ENCODE data around the gene ATRX.
"Not testable (repeated sequence)": the region's sequence is repeated elsewhere in the genome, so short reads cannot be mapped to it uniquely, and the experiment has no call there.

The ATRX gene

GRCh38 chrX:77776659-77777058 is 9.4 kb downstream of the ATRX start:
- H3K27me3 ChIP-seq (ENCODE audit: control insufficient read depth, insufficient read depth, low read length), result no peaks in the 10 kb centered on the region
- no peak overlapping the region for H3K9ac ChIP-seq (ENCODE audit: low read length)
- no peaks in the 10 kb centered on the region for H3K36me3 ChIP-seq (ENCODE audit: control insufficient read depth, insufficient read depth, low read length)
- no peaks in the 10 kb centered on the region for H3K9me3 ChIP-seq (ENCODE audit: control insufficient read depth, low read length)
- no peaks in the 10 kb centered on the region for H3K4me1 ChIP-seq (ENCODE audit: control insufficient read depth, insufficient read depth, low read length)
- no peak overlapping the region for H3K4me3 ChIP-seq (ENCODE audit: low read length)

GRCh38 chrX:77771601-77772000 is 14.4 kb downstream of the ATRX start:
- Histone ChIP-seq H3K27me3 (ENCODE audit: control insufficient read depth, insufficient read depth, low read length) (no peaks in the 10 kb centered on the region), H3K36me3 (ENCODE audit: control insufficient read depth, insufficient read depth, low read length) (no peaks in the 10 kb centered on the region), H3K9ac (ENCODE audit: low read length) (no peak overlapping the region), H3K4me1 (ENCODE audit: control insufficient read depth, insufficient read depth, low read length) (no peaks in the 10 kb centered on the region), H3K9me3 (ENCODE audit: control insufficient read depth, low read length) (no peaks in the 10 kb centered on the region), H3K4me3 (ENCODE audit: low read length) (no peak overlapping the region)

- Histone ChIP-seq H3K9me3 (ENCODE audit: control insufficient read depth, low read length) (no peaks in the 10 kb centered on the region), H3K36me3 (ENCODE audit: control insufficient read depth, insufficient read depth, low read length) (no peaks in the 10 kb centered on the region), H3K4me1 (ENCODE audit: control insufficient read depth, insufficient read depth, low read length) (no peaks in the 10 kb centered on the region), H3K27me3 (ENCODE audit: control insufficient read depth, insufficient read depth, low read length) (no peaks in the 10 kb centered on the region), H3K9ac (ENCODE audit: low read length) (no peak overlapping the region), H3K4me3 (ENCODE audit: low read length) (no peak overlapping the region)
Measured at GRCh38 chrX:77768787-77769186, 17.2 kb downstream of the ATRX start.

GRCh38 chrX:77766212-77766611 is 19.8 kb downstream of the ATRX start:
- not testable (repeated sequence) for H3K4me3 ChIP-seq (ENCODE audit: low read length); H3K9ac ChIP-seq (ENCODE audit: low read length); H3K27me3 ChIP-seq (ENCODE audit: control insufficient read depth, insufficient read depth, low read length); H3K36me3 ChIP-seq (ENCODE audit: control insufficient read depth, insufficient read depth, low read length); H3K4me1 ChIP-seq (ENCODE audit: control insufficient read depth, insufficient read depth, low read length); H3K9me3 ChIP-seq (ENCODE audit: control insufficient read depth, low read length)

GRCh38 chrX:77755561-77755960 is 30.5 kb downstream of the ATRX start:
- Histone ChIP-seq H3K4me1 (ENCODE audit: control insufficient read depth, insufficient read depth, low read length) (no peaks in the 10 kb centered on the region), H3K27me3 (ENCODE audit: control insufficient read depth, insufficient read depth, low read length) (no peaks in the 10 kb centered on the region), H3K9ac (ENCODE audit: low read length) (no peak overlapping the region), H3K9me3 (ENCODE audit: control insufficient read depth, low read length) (no peaks in the 10 kb centered on the region), H3K4me3 (ENCODE audit: low read length) (no peak overlapping the region), H3K36me3 (ENCODE audit: control insufficient read depth, insufficient read depth, low read length) (no peaks in the 10 kb centered on the region)

- H3K36me3 ChIP-seq (ENCODE audit: control insufficient read depth, insufficient read depth, low read length), result not testable (repeated sequence)
Measured at GRCh38 chrX:77753942-77754341, 32.1 kb downstream of the ATRX start.

GRCh38 chrX:77749695-77750094 is 36.3 kb downstream of the ATRX start:
- Histone ChIP-seq H3K9ac (ENCODE audit: low read length) (no peak overlapping the region), H3K4me3 (ENCODE audit: low read length) (no peak overlapping the region), H3K36me3 (ENCODE audit: control insufficient read depth, insufficient read depth, low read length) (no peaks in the 10 kb centered on the region), H3K27me3 (ENCODE audit: control insufficient read depth, insufficient read depth, low read length) (no peaks in the 10 kb centered on the region), H3K4me1 (ENCODE audit: control insufficient read depth, insufficient read depth, low read length) (no peaks in the 10 kb centered on the region), H3K9me3 (ENCODE audit: control insufficient read depth, low read length) (no peaks in the 10 kb centered on the region)

More at GRCh38 chrX:77753942-77754341, 32.1 kb downstream of the ATRX start:
- H3K4me3 ChIP-seq (ENCODE audit: low read length); H3K4me1 ChIP-seq (ENCODE audit: control insufficient read depth, insufficient read depth, low read length); H3K27me3 ChIP-seq (ENCODE audit: control insufficient read depth, insufficient read depth, low read length); H3K9ac ChIP-seq (ENCODE audit: low read length); H3K9me3 ChIP-seq (ENCODE audit: control insufficient read depth, low read length): not testable (repeated sequence)

- H3K4me1 ChIP-seq (ENCODE audit: control insufficient read depth, insufficient read depth, low read length), result peaks cover 8% of the 10 kb centered on the region
- H3K27me3 ChIP-seq (ENCODE audit: control insufficient read depth, insufficient read depth, low read length), result no peaks in the 10 kb centered on the region
- no peak overlapping the region for H3K4me3 ChIP-seq (ENCODE audit: low read length)
- H3K9me3 ChIP-seq (ENCODE audit: control insufficient read depth, low read length), result no peaks in the 10 kb centered on the region
- no peak overlapping the region for H3K9ac ChIP-seq (ENCODE audit: low read length)
- no peaks in the 10 kb centered on the region for H3K36me3 ChIP-seq (ENCODE audit: control insufficient read depth, insufficient read depth, low read length)
Measured at GRCh38 chrX:77743720-77744119, 42.3 kb downstream of the ATRX start.

GRCh38 chrX:77742788-77743476 is 43.1 kb downstream of the ATRX start:
- Histone ChIP-seq H3K4me3 (ENCODE audit: low read length) (no peak overlapping the region), H3K4me1 (ENCODE audit: control insufficient read depth, insufficient read depth, low read length) (peaks cover 8% of the 10 kb centered on the region), H3K9me3 (ENCODE audit: control insufficient read depth, low read length) (no peaks in the 10 kb centered on the region), H3K27me3 (ENCODE audit: control insufficient read depth, insufficient read depth, low read length) (no peaks in the 10 kb centered on the region), H3K9ac (ENCODE audit: low read length) (no peak overlapping the region), H3K36me3 (ENCODE audit: control insufficient read depth, insufficient read depth, low read length) (no peaks in the 10 kb centered on the region)

GRCh38 chrX:77740376-77740905 is 45.6 kb downstream of the ATRX start:
- H3K27me3 ChIP-seq (ENCODE audit: control insufficient read depth, insufficient read depth, low read length), result no peaks in the 10 kb centered on the region
- H3K4me1 ChIP-seq (ENCODE audit: control insufficient read depth, insufficient read depth, low read length), result peaks cover 8% of the 10 kb centered on the region
- H3K9ac ChIP-seq (ENCODE audit: low read length), result no peak overlapping the region
- no peaks in the 10 kb centered on the region for H3K36me3 ChIP-seq (ENCODE audit: control insufficient read depth, insufficient read depth, low read length)
- H3K9me3 ChIP-seq (ENCODE audit: control insufficient read depth, low read length), result no peaks in the 10 kb centered on the region
- H3K4me3 ChIP-seq (ENCODE audit: low read length), result no peak overlapping the region

- no peaks in the 10 kb centered on the region for H3K36me3 ChIP-seq (ENCODE audit: control insufficient read depth, insufficient read depth, low read length)
Measured at GRCh38 chrX:77733342-77733741, 52.7 kb downstream of the ATRX start.

GRCh38 chrX:77731821-77732419 is 54.1 kb downstream of the ATRX start:
- Histone ChIP-seq H3K27me3 (ENCODE audit: control insufficient read depth, insufficient read depth, low read length) (no peaks in the 10 kb centered on the region), H3K36me3 (ENCODE audit: control insufficient read depth, insufficient read depth, low read length) (no peaks in the 10 kb centered on the region), H3K9me3 (ENCODE audit: control insufficient read depth, low read length) (no peaks in the 10 kb centered on the region), H3K4me1 (ENCODE audit: control insufficient read depth, insufficient read depth, low read length) (no peaks in the 10 kb centered on the region), H3K4me3 (ENCODE audit: low read length) (no peak overlapping the region), H3K9ac (ENCODE audit: low read length) (no peak overlapping the region)

More at GRCh38 chrX:77733342-77733741, 52.7 kb downstream of the ATRX start:
- no peaks in the 10 kb centered on the region for H3K4me1 ChIP-seq (ENCODE audit: control insufficient read depth, insufficient read depth, low read length)
- H3K4me3 ChIP-seq (ENCODE audit: low read length), result no peak overlapping the region
- H3K9ac ChIP-seq (ENCODE audit: low read length), result no peak overlapping the region
- H3K9me3 ChIP-seq (ENCODE audit: control insufficient read depth, low read length), result no peaks in the 10 kb centered on the region
- no peaks in the 10 kb centered on the region for H3K27me3 ChIP-seq (ENCODE audit: control insufficient read depth, insufficient read depth, low read length)
